ENCODE measurements around the gene GHRL.

- TF ChIP-seq CTCF (conservative IDR thresholded peaks at IDR 0.05; ENCODE audit: low read depth, low read length), result no peak
- no peak for TF ChIP-seq EZH2 (IDR thresholded peaks at IDR 0.05; ENCODE audit: borderline replicate concordance, low read depth, low read length, poor library complexity, severe bottlenecking)
Observed at GRCh38 chr3:10329495-10330015, 36.8 kb upstream of the GHRL start.

All from A673 (cell line).